DOHH2 (cell line): ENCODE measurements around the gene OSBPL10.

Experiments
- H3F3A ChIP-seq: fragments of 200-600 bp; sonication (generic), shearing (Covaris generic); 2 replicates; pipeline ENCODE4 v1.6.0; 2016; ENCODE audit warnings: antibody characterized with exemption, mild to moderate bottlenecking; ENCODE audit not compliant: control insufficient read depth, insufficient read depth
- H3K27ac ChIP-seq: fragments of 200-600 bp; sonication (generic); 2 replicates; pipeline ENCODE4 v1.5.1; 2014; ENCODE audit warnings: low read depth, mild to moderate bottlenecking, low read length, moderate library complexity
- H3K27me3 ChIP-seq: fragments of 200-600 bp; sonication (generic); 2 replicates; pipeline ENCODE4 v1.6.1; 2014; ENCODE audit warnings: mild to moderate bottlenecking, low read length, mixed read lengths; ENCODE audit not compliant: control insufficient read depth
- H3K36me3 ChIP-seq: fragments of 200-600 bp; sonication (generic); 2 replicates; pipeline ENCODE4 v1.6.1; 2014; ENCODE audit warnings: mild to moderate bottlenecking, low read length, moderate library complexity, mixed read lengths; ENCODE audit not compliant: control insufficient read depth
- H3K4me1 ChIP-seq: fragments of 200-600 bp; sonication (generic); 2 replicates; pipeline ENCODE4 v1.6.1; 2014; ENCODE audit warnings: mild to moderate bottlenecking, low read length, mixed read lengths; ENCODE audit not compliant: control insufficient read depth
- H3K4me2 ChIP-seq: fragments of 200-600 bp; sonication (generic); 2 replicates; pipeline ENCODE4 v1.6.0; 2014; ENCODE audit warnings: mild to moderate bottlenecking, low read length, moderate library complexity
- H3K4me3 ChIP-seq: fragments of 200-600 bp; sonication (generic); 2 replicates; pipeline ENCODE4 v1.5.1; 2014; ENCODE audit warnings: mild to moderate bottlenecking, low read length, mixed read lengths
- H3K79me2 ChIP-seq: fragments of 200-600 bp; sonication (generic); 2 replicates; pipeline ENCODE4 v1.6.1; 2014; ENCODE audit warnings: mild to moderate bottlenecking, low read length, mixed read lengths; ENCODE audit not compliant: control insufficient read depth
- H3K9me2 ChIP-seq: fragments of 200-600 bp; sonication (generic); replicated peaks from 2 replicates; pipeline ENCODE4 v1.6.1; 2014; ENCODE audit warnings: mild to moderate bottlenecking, low read length, mixed read lengths; ENCODE audit not compliant: control insufficient read depth
- H3K9me3 ChIP-seq: fragments of 200-600 bp; sonication (generic); 2 replicates; pipeline ENCODE4 v1.6.1; 2014; ENCODE audit warnings: antibody characterized with exemption, low read length, mixed read lengths; ENCODE audit not compliant: control insufficient read depth, insufficient read depth
- H4K20me1 ChIP-seq: fragments of 200-600 bp; sonication (generic); 2 replicates; pipeline ENCODE4 v1.6.0; 2014; ENCODE audit warnings: low read depth, mild to moderate bottlenecking, antibody characterized with exemption, low read length, moderate library complexity; ENCODE audit not compliant: control insufficient read depth, insufficient read depth
- EZH2phosphoT487 ChIP-seq: fragments of 200-600 bp; sonication (generic); IDR thresholded peaks from 2 replicates; pipeline ENCODE4 v1.6.1; 2017; ENCODE audit warnings: borderline replicate concordance, mild to moderate bottlenecking, antibody characterized with exemption, low read length, moderate library complexity, mixed read lengths
- TF ChIP-seq, protein P1 (sequence below): fragments of 200-600 bp; sonication (generic); IDR thresholded peaks from one replicate; pipeline ENCODE4 v1.5.1; 2014; ENCODE audit warnings: antibody characterized with exemption, mild to moderate bottlenecking, low read depth, low read length; ENCODE audit not compliant: poor library complexity, severe bottlenecking

The OSBPL10 gene

DNA sequence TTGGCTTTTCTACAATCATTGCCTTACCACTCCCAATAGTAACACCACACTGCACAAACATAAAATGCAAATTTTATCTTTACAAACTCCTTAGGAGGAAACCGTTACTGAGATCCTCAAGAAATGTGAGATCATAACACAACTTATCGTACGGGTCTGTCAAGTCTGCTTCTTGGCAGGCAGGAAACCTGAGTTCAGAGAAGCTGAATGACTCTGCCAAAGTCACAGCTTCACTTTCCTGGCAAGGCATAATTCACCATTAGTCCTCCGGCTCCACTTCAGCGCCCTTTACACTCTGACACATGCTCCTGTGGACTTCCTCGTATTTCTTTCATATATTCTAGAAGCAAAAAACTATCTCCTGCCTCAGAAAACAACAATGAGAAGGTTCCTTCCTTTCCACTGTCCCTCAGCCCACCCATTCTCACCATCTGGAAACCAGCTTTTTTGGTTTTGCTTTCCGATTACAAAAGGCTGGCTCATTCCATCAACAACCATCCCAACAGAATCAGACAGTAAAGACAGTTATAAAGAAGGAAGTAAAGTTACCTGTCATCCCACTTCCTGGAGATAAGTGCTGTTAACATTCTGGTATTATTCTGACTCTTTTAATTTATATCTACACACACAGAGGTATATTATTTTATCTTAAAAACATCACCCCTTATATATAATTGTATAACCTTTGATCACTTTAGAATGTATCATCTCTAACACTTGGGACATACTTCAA is 225.0 kb downstream of the OSBPL10 start:
- TF ChIP-seq EZH2phosphoT487: no peak
- TF ChIP-seq, protein P1, sequence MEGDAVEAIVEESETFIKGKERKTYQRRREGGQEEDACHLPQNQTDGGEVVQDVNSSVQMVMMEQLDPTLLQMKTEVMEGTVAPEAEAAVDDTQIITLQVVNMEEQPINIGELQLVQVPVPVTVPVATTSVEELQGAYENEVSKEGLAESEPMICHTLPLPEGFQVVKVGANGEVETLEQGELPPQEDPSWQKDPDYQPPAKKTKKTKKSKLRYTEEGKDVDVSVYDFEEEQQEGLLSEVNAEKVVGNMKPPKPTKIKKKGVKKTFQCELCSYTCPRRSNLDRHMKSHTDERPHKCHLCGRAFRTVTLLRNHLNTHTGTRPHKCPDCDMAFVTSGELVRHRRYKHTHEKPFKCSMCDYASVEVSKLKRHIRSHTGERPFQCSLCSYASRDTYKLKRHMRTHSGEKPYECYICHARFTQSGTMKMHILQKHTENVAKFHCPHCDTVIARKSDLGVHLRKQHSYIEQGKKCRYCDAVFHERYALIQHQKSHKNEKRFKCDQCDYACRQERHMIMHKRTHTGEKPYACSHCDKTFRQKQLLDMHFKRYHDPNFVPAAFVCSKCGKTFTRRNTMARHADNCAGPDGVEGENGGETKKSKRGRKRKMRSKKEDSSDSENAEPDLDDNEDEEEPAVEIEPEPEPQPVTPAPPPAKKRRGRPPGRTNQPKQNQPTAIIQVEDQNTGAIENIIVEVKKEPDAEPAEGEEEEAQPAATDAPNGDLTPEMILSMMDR: no peak
- no peak overlapping the region for H3K4me2 ChIP-seq
- peaks cover 16% of the 10 kb centered on the region for H3K4me1 ChIP-seq
- H3K36me3 ChIP-seq: peaks cover 19% of the 10 kb centered on the region
- H3K27me3 ChIP-seq: no peaks in the 10 kb centered on the region
- H3K27ac ChIP-seq: no peak overlapping the region
- no peaks in the 10 kb centered on the region for H3K9me2 ChIP-seq
- H3K9me3 ChIP-seq: no peaks in the 10 kb centered on the region
- no peaks in the 10 kb centered on the region for H4K20me1 ChIP-seq
- no peak overlapping the region for H3K4me3 ChIP-seq
- H3F3A ChIP-seq: no peaks in the 10 kb centered on the region
- H3K79me2 ChIP-seq: peaks cover 16% of the 10 kb centered on the region; the same call in 1 of the 2 replicates

DNA sequence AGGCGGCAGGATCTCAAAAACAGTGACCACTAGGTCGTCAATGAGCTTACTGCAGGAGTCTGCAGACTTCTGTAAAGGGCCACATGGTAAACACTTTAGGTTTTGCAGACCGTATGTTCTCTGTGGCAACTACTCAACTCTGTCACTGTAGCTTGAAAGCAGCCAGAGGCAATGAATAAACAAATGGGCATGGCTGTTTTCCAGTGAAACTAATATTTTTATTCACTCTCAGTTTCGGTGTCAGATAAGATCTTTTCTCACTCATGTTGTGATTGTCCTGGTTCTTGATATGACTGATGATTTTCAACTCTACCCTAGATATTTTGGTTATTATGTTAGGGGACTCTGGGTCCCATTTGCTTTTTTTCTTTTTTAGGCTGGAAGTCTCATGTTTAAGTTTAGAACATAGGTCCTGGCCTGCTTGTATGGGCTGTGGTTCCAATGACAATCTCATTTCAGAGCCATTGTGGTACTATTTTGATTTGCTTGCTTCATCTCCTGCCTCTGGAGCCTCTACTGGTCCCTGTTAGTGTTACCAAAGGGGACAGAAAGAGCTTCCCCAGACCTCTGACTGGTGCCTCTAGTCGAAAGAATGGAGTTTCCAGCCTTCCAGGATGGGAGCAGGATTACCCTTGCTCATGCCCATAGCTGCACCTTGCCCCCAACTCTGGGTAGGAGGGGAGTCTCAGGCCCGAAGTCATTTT is 226.3 kb downstream of the OSBPL10 start:
- H3K9me3 ChIP-seq: no peaks in the 10 kb centered on the region
- no peaks in the 10 kb centered on the region for H4K20me1 ChIP-seq
- H3F3A ChIP-seq: no peaks in the 10 kb centered on the region
- peaks cover 19% of the 10 kb centered on the region; the same call in 1 of the 2 replicates for H3K79me2 ChIP-seq
- H3K36me3 ChIP-seq: peaks cover 19% of the 10 kb centered on the region
- no peak overlapping the region for H3K27ac ChIP-seq
- H3K9me2 ChIP-seq: no peaks in the 10 kb centered on the region
- no peak overlapping the region for H3K4me2 ChIP-seq
- TF ChIP-seq, protein P1: no peak
- no peak for TF ChIP-seq EZH2phosphoT487
- H3K4me1 ChIP-seq: peaks cover 16% of the 10 kb centered on the region
- H3K27me3 ChIP-seq: no peaks in the 10 kb centered on the region
- no peak overlapping the region for H3K4me3 ChIP-seq

DNA sequence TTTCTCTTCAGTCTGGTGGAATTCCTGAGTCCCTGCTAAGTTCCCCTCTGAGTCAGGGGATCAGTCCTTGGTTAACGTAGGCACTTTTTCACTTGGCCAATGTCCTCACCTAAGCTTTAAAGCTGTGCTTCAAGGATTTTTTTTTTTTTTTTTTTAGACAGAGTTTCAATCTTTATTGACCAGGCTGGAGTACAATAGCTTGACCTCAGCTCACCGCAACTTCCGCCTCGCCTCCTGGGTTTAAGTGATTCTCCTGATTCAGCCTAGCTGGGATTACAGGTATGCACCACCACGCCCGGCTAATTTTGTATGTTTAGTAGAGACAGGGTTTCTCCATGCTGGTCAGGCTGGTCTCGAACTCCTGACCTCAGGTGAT is 228.0 kb downstream of the OSBPL10 start:
- H3K79me2 ChIP-seq: peaks cover 19% of the 10 kb centered on the region; the same call in 1 of the 2 replicates
- no peaks in the 10 kb centered on the region for H3F3A ChIP-seq
- no peak overlapping the region for H3K4me3 ChIP-seq
- no peaks in the 10 kb centered on the region for H3K9me2 ChIP-seq
- no peak for TF ChIP-seq EZH2phosphoT487
- TF ChIP-seq, protein P1: no peak
- peaks cover 16% of the 10 kb centered on the region for H3K4me1 ChIP-seq
- H3K27ac ChIP-seq: no peak overlapping the region
- H3K4me2 ChIP-seq: no peak overlapping the region
- H3K36me3 ChIP-seq: peaks cover 29% of the 10 kb centered on the region
- H3K27me3 ChIP-seq: no peaks in the 10 kb centered on the region
- no peaks in the 10 kb centered on the region for H3K9me3 ChIP-seq
- no peaks in the 10 kb centered on the region for H4K20me1 ChIP-seq
